Endothelial cell of umbilical vein (primary cell): ENCODE measurements around the gene COL5A1. TPM values are rescaled to one million over a fixed set of nuclear protein-coding genes. Genes with fewer than 3 reads are reported as not detected.

Experiments
- BruUV-seq: library from RNA; stranded (reverse); fragments of 400-500 nt; replicated peaks from 2 replicates; lab custom pipeline; 2021; lab: Mats Ljungman, UMichigan
- CTCF ChIA-PET: fragments of 300-600, 350-600 bp; sonication (Branson Sonifier 250); formaldehyde crosslinking; loops from one replicate; lab custom pipeline; 2021; ENCODE audit warnings: antibody characterized with exemption, inconsistent platforms; lab: Charles Lee
- POLR2A ChIA-PET: fragments of 300-600, 350-600 bp; sonication (Branson Sonifier 250); formaldehyde crosslinking; loops from one replicate; lab custom pipeline; 2021; ENCODE audit warnings: antibody characterized with exemption, inconsistent platforms; lab: Charles Lee
- DNase-seq: peaks from one replicate; pipeline ENCODE4 v3.0.0-alpha.2; 2011; ENCODE audit warnings: low read depth, low spot score
- FAIRE-seq: peaks from 2 replicates; lab custom pipeline; 2011; peaks lifted over from hg19 to GRCh38; lab: Jason Lieb, UNC
- H2AFZ ChIP-seq: 2 replicates; pipeline ENCODE4 v1.6.0; 2012; ENCODE audit warnings: low read depth, low read length, control low read depth, inconsistent platforms
- H3K27ac ChIP-seq: 2 replicates; pipeline ENCODE4 v1.5.1; 2011; ENCODE audit warnings: low read depth, mild to moderate bottlenecking, control low read depth, low read length, moderate library complexity; ENCODE audit not compliant: insufficient read depth
- H3K27me3 ChIP-seq, 2 experiments: 2 replicates each; pipeline versions ENCODE4 v1.6.0 to v1.6.1; 2011; ENCODE audit warnings: low read length in 2 of 2, mixed read lengths in 1 of 2; ENCODE audit not compliant: control insufficient read depth in 2 of 2, insufficient read depth in 2 of 2
- H3K36me3 ChIP-seq, 2 experiments: 2 replicates in 1 of 2; 3 replicates in 1 of 2; pipeline ENCODE4 v1.5.1; 2011; ENCODE audit warnings: low read length in 2 of 2, mild to moderate bottlenecking in 1 of 2, moderate library complexity in 1 of 2; ENCODE audit not compliant: control insufficient read depth in 2 of 2, insufficient read depth in 2 of 2; ENCODE audit errors: extremely low read depth in 1 of 2
- H3K4me1 ChIP-seq: 3 replicates; pipeline ENCODE4 v1.5.1; 2011; ENCODE audit warnings: mild to moderate bottlenecking, low read length; ENCODE audit not compliant: control insufficient read depth, insufficient read depth; ENCODE audit errors: extremely low read depth
- H3K4me2 ChIP-seq: 2 replicates; pipeline ENCODE4 v1.6.1; 2011; ENCODE audit warnings: low read length, control low read depth, mixed read lengths; ENCODE audit not compliant: insufficient read depth
- H3K4me3 ChIP-seq, 3 experiments: fragments of 200-600 bp in 1 of 3; sonication (generic), shearing (Covaris generic) in 1 of 3; replicated peaks in 1 of 3; 2 replicates each; pipeline ENCODE4 v1.5.1; 2011 to 2016; ENCODE audit warnings: control low read depth in 3 of 3, low read length in 3 of 3, mild to moderate bottlenecking in 2 of 3, inconsistent platforms in 1 of 3, low read depth in 1 of 3, moderate library complexity in 1 of 3; ENCODE audit not compliant: insufficient read depth in 1 of 3
- H3K79me2 ChIP-seq: 2 replicates; pipeline ENCODE4 v1.6.0; 2012; ENCODE audit warnings: low read length, inconsistent platforms; ENCODE audit not compliant: control insufficient read depth, insufficient read depth
- H3K9ac ChIP-seq: replicated peaks from 2 replicates; pipeline ENCODE3; 2011; ENCODE audit warnings: low read length, control low read depth; ENCODE audit not compliant: insufficient read depth; ENCODE audit errors: extremely low read depth
- H3K9me1 ChIP-seq: replicated peaks from 3 replicates; pipeline ENCODE4 v1.6.0; 2011; ENCODE audit warnings: mild to moderate bottlenecking, low read length; ENCODE audit not compliant: control insufficient read depth, insufficient read depth; ENCODE audit errors: extremely low read depth
- H3K9me3 ChIP-seq: replicated peaks from 2 replicates; pipeline ENCODE4 v1.5.1; 2012; ENCODE audit warnings: low read length, inconsistent platforms; ENCODE audit not compliant: control insufficient read depth, insufficient read depth
- H4K20me1 ChIP-seq: replicated peaks from 2 replicates; pipeline ENCODE3; 2011; ENCODE audit warnings: mild to moderate bottlenecking, low read length; ENCODE audit not compliant: control insufficient read depth, insufficient read depth; ENCODE audit errors: extremely low read depth
- CTCF ChIP-seq, 2 donors: IDR thresholded peaks; 1 replicate in 1 of 2; 2 replicates in 1 of 2; pipeline ENCODE4 v1.5.1; 2011; ENCODE audit warnings: low read length in 2 of 2, mild to moderate bottlenecking in 2 of 2, moderate library complexity in 2 of 2, control low read depth in 1 of 2, inconsistent platforms in 1 of 2, low read depth in 1 of 2; ENCODE audit not compliant: insufficient read depth in 1 of 2; ENCODE audit errors: extremely low read depth in 1 of 2
- EZH2 ChIP-seq: IDR thresholded peaks from 2 replicates; pipeline ENCODE4 v1.6.1; 2012; ENCODE audit warnings: borderline replicate concordance, low read depth, mild to moderate bottlenecking, moderate library complexity, low read length, inconsistent platforms; ENCODE audit not compliant: severe bottlenecking
- FOS ChIP-seq: IDR thresholded peaks from 2 replicates; pipeline ENCODE4 v1.6.1; 2011; ENCODE audit warnings: mild to moderate bottlenecking, low read length, moderate library complexity, borderline replicate concordance; ENCODE audit not compliant: insufficient read depth
- GATA2 ChIP-seq: IDR thresholded peaks from 2 replicates; pipeline ENCODE4 v1.7.0; 2011; ENCODE audit warnings: low read depth, mild to moderate bottlenecking, moderate library complexity, mixed read lengths, low read length; ENCODE audit not compliant: insufficient read length, insufficient read depth
- JUN ChIP-seq: IDR thresholded peaks from 2 replicates; pipeline ENCODE4 v1.6.1; 2011; ENCODE audit warnings: borderline replicate concordance, low read depth; ENCODE audit not compliant: insufficient read length, insufficient read depth
- MAX ChIP-seq: IDR thresholded peaks from 2 replicates; pipeline ENCODE4 v1.6.1; 2011; ENCODE audit not compliant: insufficient read depth, insufficient read length
- MYC ChIP-seq: IDR thresholded peaks from one replicate; pipeline ENCODE4 v1.6.1; 2011; ENCODE audit warnings: mild to moderate bottlenecking, low read depth, low read length
- POLR2A ChIP-seq: IDR thresholded peaks from 2 replicates; pipeline ENCODE4 v1.6.1; 2012; ENCODE audit warnings: low read depth, mild to moderate bottlenecking, control low read depth, low read length
- POLR2AphosphoS5 ChIP-seq: IDR thresholded peaks from 2 replicates; pipeline ENCODE4 v1.6.1; 2012; ENCODE audit warnings: low read depth, mild to moderate bottlenecking, control low read depth, low read length, moderate library complexity; ENCODE audit not compliant: insufficient read depth
- dilution Hi-C: fragments of 300-500 bp; cut with MboI; formaldehyde crosslinking; loops from one replicate; pipeline ENCODE4 v1.15.0; 2019; ENCODE audit warnings: low sequenced_read_pairs; ENCODE audit not compliant: extremely low pct_ligation_motif_present
- intact Hi-C: fragments of 100-400 bp; cut with micrococcal nuclease; formaldehyde crosslinking; loops from one replicate; pipeline ENCODE4 v1.10.0; 2022
- polyA plus RNA-seq, 4 experiments: library from polyadenylated mRNA; depleted of rRNA in 3 of 4; stranded (reverse) in 3 of 4; unstranded in 1 of 4; fragments of >200 nt; gene quantifications; 2 replicates each; pipeline versions ENCODE4 v1.2.1 to v1.2.3, GENCODE V29; 2011 to 2012; ENCODE audit warnings: missing spikeins in 1 of 4
- total RNA-seq: library from RNA; stranded (reverse); gene quantifications from 2 replicates; pipeline ENCODE4 v1.2.3, GENCODE V29; 2021

The COL5A1 gene
- total and polyA plus RNA-seq, 2 donors (not counting 3 experiments of a cell fraction or from before 2014, with no cell fraction given): 97.4 to 175 TPM

DNA sequence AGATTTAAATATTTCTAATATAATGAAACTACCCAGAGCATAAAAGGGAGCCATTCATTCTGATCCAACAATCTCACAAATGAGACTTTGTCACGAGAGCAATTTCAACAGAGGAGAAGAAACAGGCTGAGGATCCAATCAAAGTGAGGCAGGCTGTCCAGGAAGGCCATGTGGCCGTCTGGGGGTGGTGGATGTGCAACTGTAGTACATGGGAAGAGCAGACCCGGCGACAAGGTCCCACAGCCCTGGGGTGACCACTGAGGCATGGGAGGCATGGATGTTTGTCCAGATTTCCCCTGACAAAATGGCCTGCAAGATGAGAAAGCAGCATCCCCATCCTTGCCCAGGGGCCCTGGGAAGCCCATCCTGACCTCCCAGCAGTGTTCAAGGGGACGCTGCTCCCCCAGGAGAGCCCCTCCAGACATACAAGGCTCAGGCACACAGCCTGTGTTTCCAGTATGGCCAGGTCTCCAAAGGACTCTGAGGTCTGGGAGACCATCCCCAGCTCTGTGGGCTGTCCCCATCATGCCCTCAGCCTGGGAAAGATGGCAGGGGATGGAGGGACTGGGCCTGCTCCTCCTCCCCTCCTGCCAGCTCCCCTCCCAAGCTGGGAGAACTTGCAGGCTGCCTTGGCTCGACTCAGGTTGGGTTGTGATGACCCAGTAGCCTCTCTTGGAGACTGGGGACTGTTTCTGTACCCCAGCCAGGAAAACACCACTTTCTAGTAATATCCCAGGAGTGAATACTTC lies 211.5 kb downstream of the COL5A1 start:
- Histone ChIP-seq H4K20me1 (no peaks in the 10 kb centered on the region), H3K4me3 (no peak overlapping the region), H3K9me3 (no peaks in the 10 kb centered on the region), H3K27ac (no peak overlapping the region), H3K9me1 (no peaks in the 10 kb centered on the region), H3K27me3 (no peaks in the 10 kb centered on the region), H3K36me3 (no peaks in the 10 kb centered on the region), H3K9ac (no peak overlapping the region), H3K79me2 (no peaks in the 10 kb centered on the region), H2AFZ (no peak overlapping the region), H3K4me1 (no peaks in the 10 kb centered on the region), H3K4me2 (no peak overlapping the region)
- DNase-seq: no peak
- ChIA-PET POLR2A (no interaction called here), CTCF (no interaction called here)
- no peak for FAIRE-seq
- TF ChIP-seq POLR2A (no peak), CTCF (IDR thresholded peaks at IDR 0.05; ENCODE audit: extremely low read depth in 1 of 2, insufficient read depth in 1 of 2, low read depth in 1 of 2, low read length in 2 of 2) (no peak), EZH2 (no peak), MYC (no peak), JUN (no peak), FOS (no peak), POLR2AphosphoS5 (no peak), MAX (no peak), GATA2 (no peak)
- intact Hi-C loops (no loop called here), dilution Hi-C loops (no loop called here)
- no TSS peak for BruUV-seq
